GM18909 (cell line): Measurements from ENCODE around the gene SFTA2.
"Not testable (repeated sequence)": the region's sequence is repeated elsewhere in the genome, so short reads cannot be mapped to it uniquely, and the experiment has no call there.

Source experiments
- ATAC-seq: cut with Tn5 transposase; IDR thresholded peaks from one replicate; pipeline ENCODE4 v1.9.1; 2021; ENCODE audit warnings: mild to moderate bottlenecking; ENCODE audit not compliant: unreplicated experiment, poor library complexity

Gene SFTA2

GRCh38 chr6:30914076-30914853 lies 17.7 kb downstream of the SFTA2 start, which contains the start of gene VARS2:
VARS2 (plus strand) TSS chr6:30914238; CDS start chr6:30914837, 599 bp downstream.
- ATAC-seq = peak; percentile 84

- ATAC-seq = no peak
These were observed 18.3 kb downstream of the SFTA2 start for GRCh38 chr6:30913721-30914075.

GRCh38 chr6:30912746-30913520 lies 19.0 kb downstream of the SFTA2 start:
- ATAC-seq = no peak

- ATAC-seq = not testable (repeated sequence)
These were observed 21.5 kb downstream of the SFTA2 start for GRCh38 chr6:30910473-30910872.

GRCh38 chr6:30908700-30909099 lies 23.3 kb downstream of the SFTA2 start:
- ATAC-seq = no peak

GRCh38 chr6:30907758-30908591 lies 24.0 kb downstream of the SFTA2 start, which contains the start of gene GTF2H4:
GTF2H4 (plus strand) TSS chr6:30908207.
- ATAC-seq = peak; percentile 92

GRCh38 chr6:30907290-30907757 lies 24.6 kb downstream of the SFTA2 start:
- ATAC-seq = not testable (repeated sequence)

- no peak for ATAC-seq
These were observed 28.7 kb downstream of the SFTA2 start for GRCh38 chr6:30903236-30903635.

GRCh38 chr6:30902709-30903108 lies 29.3 kb downstream of the SFTA2 start:
- ATAC-seq = no peak

GRCh38 chr6:30902196-30902595 lies 29.8 kb downstream of the SFTA2 start:
- ATAC-seq = not testable (repeated sequence)

- ATAC-seq = no peak
These were observed 30.5 kb downstream of the SFTA2 start for GRCh38 chr6:30901436-30901835.

GRCh38 chr6:30900863-30901417 lies 31.0 kb downstream of the SFTA2 start:
- ATAC-seq = no peak

- no peak for ATAC-seq
These were observed 33.1 kb downstream of the SFTA2 start for GRCh38 chr6:30898750-30899360.

- no peak for ATAC-seq
These were observed 34.1 kb downstream of the SFTA2 start for GRCh38 chr6:30897882-30898281.

GRCh38 chr6:30896541-30896940 lies 35.4 kb downstream of the SFTA2 start:
- ATAC-seq = no peak

- ATAC-seq = no peak
These were observed 36.6 kb downstream of the SFTA2 start for GRCh38 chr6:30895343-30895742.

- no peak for ATAC-seq
These were observed 37.0 kb downstream of the SFTA2 start for GRCh38 chr6:30894935-30895334.

GRCh38 chr6:30894381-30894780 lies 37.6 kb downstream of the SFTA2 start:
- no peak for ATAC-seq

- no peak for ATAC-seq
These were observed 38.3 kb downstream of the SFTA2 start for GRCh38 chr6:30893666-30894065.
